CD4-positive, alpha-beta T cell treated with Interleukin-17A for 1 hour (primary cell): ENCODE results near the gene TCAF2.
"Not testable (repeated sequence)": the region's sequence is repeated elsewhere in the genome, so short reads cannot be mapped to it uniquely, and the experiment has no call there.

ENCODE experiments used
- DNase-seq: peaks from one replicate; pipeline ENCODE4 v3.0.0-alpha.2; 2020

Gene TCAF2

GRCh38 chr7:143620646-143621045, at the start of gene TCAF2:
TSS of gene TCAF2 (plus strand) at chr7:143620974.
- DNase-seq = peak; percentile 76

- not testable (repeated sequence) for DNase-seq
Observed at GRCh38 chr7:143571501-143571900, 49.3 kb upstream of the TCAF2 start, which contains the start of gene CTAGE15. TSS of gene CTAGE15 (plus strand) at chr7:143571801. CDS start at chr7:143571818, 17 bp downstream.

DNA sequence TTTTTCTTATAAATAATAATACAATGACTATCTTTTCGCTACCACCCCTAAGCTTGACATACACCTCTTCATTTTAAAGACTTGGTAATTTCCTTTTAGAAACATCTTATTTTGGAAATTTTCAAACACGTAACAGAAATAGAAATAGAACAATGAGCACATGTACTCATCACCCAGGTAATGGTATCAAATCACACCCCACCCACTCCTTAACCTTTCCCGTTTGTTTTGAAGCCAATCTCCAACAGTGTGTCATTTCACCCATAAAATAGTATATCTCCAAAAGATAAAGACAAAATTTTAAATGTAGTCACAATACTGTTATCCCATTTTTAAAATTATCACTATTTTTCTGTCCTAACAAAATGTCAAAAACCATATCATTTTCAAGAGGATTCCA, 32.6 kb upstream of the TCAF2 start:
- DNase-seq = not testable (repeated sequence)

DNA sequence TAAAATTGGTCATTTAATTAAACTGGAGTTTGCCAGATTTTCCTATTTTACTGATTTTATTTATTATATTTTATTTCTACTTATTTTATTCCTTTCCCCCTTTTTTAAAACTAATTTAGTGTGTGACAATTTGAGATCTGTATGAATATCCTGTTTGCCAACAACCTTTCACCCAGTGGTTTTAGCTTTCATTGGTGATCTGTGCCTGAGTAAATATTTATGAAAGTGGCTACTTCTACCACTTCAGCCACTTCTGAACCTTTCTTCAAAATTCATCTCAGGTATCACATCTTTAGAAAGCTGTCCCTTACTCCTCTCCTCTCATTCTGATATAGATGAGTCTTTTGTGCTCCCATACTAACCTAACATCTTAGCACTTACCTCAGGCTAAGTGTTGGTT, 30.9 kb upstream of the TCAF2 start:
- not testable (repeated sequence) for DNase-seq

DNA sequence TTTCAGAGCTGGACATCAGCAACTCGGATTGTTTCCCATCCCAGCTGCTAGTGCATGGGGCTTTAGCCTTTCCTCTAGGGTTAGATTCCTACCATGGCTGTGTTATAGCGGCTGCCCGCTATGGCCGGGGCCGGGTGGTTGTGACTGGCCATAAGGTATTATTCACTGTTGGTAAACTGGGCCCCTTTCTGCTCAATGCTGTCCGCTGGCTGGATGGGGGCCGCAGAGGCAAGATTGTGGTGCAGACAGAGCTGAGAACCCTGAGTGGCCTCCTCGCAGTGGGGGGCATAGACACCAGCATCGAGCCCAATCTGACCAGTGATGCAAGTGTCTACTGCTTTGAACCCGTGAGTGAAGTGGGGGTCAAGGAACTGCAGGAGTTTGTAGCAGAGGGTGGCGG, 22.7 kb upstream of the TCAF2 start:
- not testable (repeated sequence) for DNase-seq

DNA sequence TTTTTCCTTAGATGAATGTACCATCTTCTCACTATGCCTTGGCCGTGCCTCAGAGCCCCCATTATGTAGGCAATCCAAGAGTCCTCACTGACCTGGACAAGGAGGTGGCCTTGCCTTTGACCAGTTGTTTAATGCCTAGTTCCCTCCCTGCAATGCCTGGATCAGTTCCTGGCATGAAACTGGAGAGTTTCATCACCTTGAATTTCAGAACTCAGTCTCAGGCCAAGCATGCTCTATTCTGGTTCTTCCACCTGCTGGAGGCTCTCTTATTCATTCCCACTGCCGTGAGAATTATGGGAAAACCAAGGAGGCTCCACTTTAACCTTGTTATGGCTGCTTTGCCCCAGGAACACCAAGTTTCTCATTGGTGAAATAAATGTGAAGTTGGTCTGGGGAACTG, 17.2 kb upstream of the TCAF2 start:
- DNase-seq = not testable (repeated sequence)

DNA sequence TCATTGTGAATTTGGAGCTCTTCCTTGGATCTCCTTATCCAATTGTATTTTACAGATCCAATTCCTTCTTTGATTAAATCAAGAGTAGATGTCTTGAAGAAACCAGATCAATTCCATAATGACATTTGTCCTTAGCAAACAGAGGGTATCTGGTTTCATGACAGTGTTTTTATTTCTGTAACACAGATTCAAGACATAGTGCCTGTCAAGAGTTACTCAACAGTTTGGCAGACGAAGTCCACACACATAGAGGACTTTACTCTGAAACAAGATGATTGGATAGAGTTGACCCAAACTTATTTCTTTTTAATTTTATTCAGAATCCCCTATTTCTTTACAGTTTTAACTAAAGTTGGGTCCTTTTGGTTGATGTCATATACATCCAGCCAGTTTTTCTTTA, 14.7 kb upstream of the TCAF2 start:
- not testable (repeated sequence) for DNase-seq

GRCh38 chr7:143615545-143615944, 5.2 kb upstream of the TCAF2 start:
- DNase-seq = peak; percentile 0

- DNase-seq = not testable (repeated sequence)
Observed at GRCh38 chr7:143617204-143617603, 3.6 kb upstream of the TCAF2 start.

GRCh38 chr7:143620058-143620457, 716 bp upstream of the TCAF2 start:
- DNase-seq = not testable (repeated sequence)

DNA sequence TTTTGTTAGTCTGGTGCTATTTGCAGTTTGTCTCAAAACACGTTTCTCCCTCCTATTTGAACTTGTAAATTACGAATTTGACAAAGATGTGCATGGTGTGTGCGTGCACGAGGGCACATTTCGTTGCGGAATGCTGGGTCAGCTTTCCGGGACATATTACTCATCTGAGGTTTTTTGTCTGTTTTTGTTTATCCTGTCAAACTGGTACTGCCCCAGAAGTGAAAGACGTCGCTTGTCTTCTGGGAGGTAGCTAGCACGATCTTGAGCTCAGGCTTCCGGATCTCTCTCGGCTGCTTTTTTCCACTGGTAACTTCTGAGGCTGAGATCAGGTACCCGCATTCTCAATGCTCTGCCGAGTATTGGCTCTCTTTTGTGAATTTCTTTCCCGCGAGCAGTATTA, 401 bp downstream of the TCAF2 start:
- not testable (repeated sequence) for DNase-seq

DNA sequence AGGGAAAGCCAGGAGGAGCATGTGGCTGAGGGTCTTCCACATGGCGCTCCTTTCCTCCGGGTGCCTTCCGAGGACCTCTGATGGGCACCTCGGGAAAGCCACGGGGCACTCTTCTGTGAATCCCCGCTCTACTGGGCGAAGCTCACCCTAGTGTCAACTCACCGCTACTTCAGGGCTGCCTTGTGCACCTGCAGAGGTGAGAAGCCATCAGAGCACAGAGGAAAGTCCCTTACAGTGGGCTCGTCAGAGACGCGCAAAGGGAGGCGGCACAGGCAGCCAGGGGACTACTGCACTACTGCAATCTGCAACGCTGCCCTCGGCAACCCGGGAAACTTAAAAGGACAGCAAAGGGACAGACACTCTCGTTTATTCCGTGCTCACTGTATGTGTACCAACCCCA, 1.4 kb downstream of the TCAF2 start:
- DNase-seq = not testable (repeated sequence)

GRCh38 chr7:143630653-143631052, 9.9 kb downstream of the TCAF2 start:
- not testable (repeated sequence) for DNase-seq

DNA sequence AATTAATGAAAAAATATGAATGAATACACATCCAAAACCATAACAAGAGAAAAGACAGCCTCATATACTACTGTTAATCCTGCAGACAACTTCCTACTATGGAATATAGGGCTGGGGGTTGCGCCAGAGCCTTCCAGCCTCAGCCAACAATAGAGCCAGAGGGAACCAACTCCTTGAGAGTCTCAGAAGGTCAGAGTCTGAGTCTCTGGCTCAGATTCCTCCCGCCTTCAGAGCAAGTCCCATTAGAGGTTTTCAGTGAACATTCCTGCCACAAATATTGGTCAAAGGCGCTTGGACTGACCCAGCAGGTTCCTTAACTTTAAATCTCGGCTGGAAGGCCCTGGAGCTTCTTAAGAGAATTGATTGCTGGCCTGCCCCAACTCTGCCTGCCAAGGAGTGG, 11.7 kb downstream of the TCAF2 start:
- DNase-seq = not testable (repeated sequence)

GRCh38 chr7:143633013-143633618, 12.3 kb downstream of the TCAF2 start:
- not testable (repeated sequence) for DNase-seq

- DNase-seq = not testable (repeated sequence)
Observed at GRCh38 chr7:143635364-143636240, 14.8 kb downstream of the TCAF2 start.

GRCh38 chr7:143639372-143639771, 18.6 kb downstream of the TCAF2 start:
- not testable (repeated sequence) for DNase-seq

DNA sequence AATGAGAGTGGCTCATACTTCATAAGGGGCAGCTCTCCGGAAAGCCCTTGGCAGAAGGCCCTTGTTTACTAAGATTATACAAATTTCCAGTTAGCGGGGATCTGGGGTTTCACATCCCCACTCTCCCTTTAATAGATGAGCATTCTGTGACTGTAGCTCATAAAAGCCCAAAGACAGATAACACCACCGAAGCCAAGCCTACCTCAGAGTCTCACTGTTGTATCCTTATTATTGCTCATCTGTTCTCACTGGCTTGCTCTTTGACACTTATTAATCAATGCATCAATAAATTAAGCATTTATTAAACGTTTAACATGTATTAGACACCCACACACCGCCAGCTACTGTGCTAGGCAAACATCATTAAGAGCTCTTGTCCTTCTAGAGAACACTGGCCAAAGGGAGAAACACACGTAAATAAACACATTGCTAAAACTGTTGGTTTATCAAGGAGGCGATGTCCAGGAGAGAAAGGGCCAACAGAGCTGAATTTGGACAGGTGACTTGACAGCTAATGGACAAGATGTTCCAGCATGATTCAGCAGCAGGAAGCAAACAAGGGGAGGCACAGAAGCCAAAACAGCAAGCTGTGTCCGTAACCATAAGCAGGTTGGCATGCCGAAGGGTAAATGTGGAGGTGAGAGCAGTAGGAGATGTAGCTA, 19.9 kb downstream of the TCAF2 start:
- not testable (repeated sequence) for DNase-seq

DNA sequence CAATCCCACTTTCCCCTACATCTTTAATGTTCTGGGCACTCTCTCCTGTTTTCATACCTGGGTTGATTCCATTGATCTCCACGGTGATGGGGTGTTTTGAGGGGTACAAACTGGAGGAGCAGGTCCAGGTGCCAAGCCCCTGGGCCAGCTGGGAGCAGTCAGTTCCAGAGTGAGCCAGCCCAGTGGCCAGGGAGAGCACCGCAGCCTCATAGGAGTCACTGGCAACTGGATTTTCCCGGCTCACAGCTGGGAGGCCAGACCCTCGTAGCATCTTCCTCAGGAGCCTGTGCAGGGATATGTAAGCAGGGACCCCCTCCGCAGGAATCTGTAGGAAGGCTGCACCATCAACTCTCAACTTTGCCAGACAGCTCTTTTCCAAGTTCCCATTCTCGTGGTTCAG, 25.8 kb downstream of the TCAF2 start:
- DNase-seq = not testable (repeated sequence)

DNA sequence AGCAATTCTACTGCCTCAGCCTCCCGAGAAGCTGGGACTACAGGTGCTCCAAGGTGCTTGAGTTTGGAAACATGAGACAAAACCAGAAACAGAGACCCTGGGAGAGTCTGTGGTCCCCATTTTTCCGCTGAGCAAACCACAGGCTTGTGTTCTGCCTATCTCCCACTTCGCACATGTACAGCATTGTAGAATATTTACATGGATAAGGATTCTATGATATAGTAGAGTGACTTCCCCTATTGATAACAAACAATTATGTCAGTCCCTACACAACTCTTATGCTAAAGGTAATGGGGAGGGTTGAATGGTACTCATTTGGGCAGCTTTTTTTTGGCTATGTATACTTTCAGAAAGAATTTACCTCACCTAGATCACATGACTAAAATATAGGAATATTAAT, 29.1 kb downstream of the TCAF2 start:
- DNase-seq = not testable (repeated sequence)

DNA sequence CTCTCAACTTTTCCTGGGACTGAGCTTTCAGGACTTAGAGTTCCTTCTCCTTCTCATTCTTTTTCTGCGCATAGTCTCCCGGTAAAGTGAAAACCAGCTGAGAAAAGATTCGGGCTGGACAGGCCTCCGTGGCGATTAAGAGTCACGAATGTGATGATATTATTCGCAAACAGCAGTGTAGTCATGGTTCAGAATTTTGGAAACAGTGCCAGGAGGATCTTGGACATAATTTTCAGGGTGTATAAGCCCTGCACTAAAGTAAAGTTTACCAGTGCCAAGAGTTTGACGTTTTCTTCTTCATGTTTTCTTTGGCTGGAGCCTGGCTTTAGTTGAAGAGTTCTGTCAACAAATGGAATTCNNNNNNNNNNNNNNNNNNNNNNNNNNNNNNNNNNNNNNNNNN, 29.7 kb downstream of the TCAF2 start:
- not testable (repeated sequence) for DNase-seq
